Measurements from ENCODE around the gene YEATS4. TPM values are rescaled to one million over a fixed set of nuclear protein-coding genes. Genes with fewer than 3 reads are reported as not detected.

Gene YEATS4
- total RNA-seq, 1 donor from 2014 or later = 13.5 TPM

GRCh38 chr12:69324797-69325466 lies 34.6 kb upstream of the YEATS4 start:
- Mint-ChIP-seq H3K4me3 (ENCODE audit: unreplicated experiment) (no peak overlapping the region), H3K36me3 (ENCODE audit: low read depth) (peaks cover 5% of the 10 kb centered on the region), H3K9me3 (ENCODE audit: low read depth) (peaks cover 10% of the 10 kb centered on the region), H3K27me3 (ENCODE audit: low read depth) (peaks cover 64% of the 10 kb centered on the region), H3K4me1 (ENCODE audit: low read depth) (no peaks in the 10 kb centered on the region), H3K27ac (ENCODE audit: unreplicated experiment) (no peak overlapping the region)
- TF ChIP-seq, protein P1, sequence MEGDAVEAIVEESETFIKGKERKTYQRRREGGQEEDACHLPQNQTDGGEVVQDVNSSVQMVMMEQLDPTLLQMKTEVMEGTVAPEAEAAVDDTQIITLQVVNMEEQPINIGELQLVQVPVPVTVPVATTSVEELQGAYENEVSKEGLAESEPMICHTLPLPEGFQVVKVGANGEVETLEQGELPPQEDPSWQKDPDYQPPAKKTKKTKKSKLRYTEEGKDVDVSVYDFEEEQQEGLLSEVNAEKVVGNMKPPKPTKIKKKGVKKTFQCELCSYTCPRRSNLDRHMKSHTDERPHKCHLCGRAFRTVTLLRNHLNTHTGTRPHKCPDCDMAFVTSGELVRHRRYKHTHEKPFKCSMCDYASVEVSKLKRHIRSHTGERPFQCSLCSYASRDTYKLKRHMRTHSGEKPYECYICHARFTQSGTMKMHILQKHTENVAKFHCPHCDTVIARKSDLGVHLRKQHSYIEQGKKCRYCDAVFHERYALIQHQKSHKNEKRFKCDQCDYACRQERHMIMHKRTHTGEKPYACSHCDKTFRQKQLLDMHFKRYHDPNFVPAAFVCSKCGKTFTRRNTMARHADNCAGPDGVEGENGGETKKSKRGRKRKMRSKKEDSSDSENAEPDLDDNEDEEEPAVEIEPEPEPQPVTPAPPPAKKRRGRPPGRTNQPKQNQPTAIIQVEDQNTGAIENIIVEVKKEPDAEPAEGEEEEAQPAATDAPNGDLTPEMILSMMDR (IDR thresholded peaks at IDR 0.05) = no peak
- DNase-seq (ENCODE audit: low spot score) = no peak

- TF ChIP-seq, protein P1 (IDR thresholded peaks at IDR 0.05) = no peak
- DNase-seq (ENCODE audit: low spot score) = no peak
- H3K27me3 Mint-ChIP-seq (ENCODE audit: low read depth) = peaks cover 74% of the 10 kb centered on the region
- peaks cover 9% of the 10 kb centered on the region for H3K4me1 Mint-ChIP-seq (ENCODE audit: low read depth)
- H3K9me3 Mint-ChIP-seq (ENCODE audit: low read depth) = no peaks in the 10 kb centered on the region
- H3K4me3 Mint-ChIP-seq (ENCODE audit: unreplicated experiment) = no peak overlapping the region
- peaks cover 5% of the 10 kb centered on the region for H3K36me3 Mint-ChIP-seq (ENCODE audit: low read depth)
- no peak overlapping the region for H3K27ac Mint-ChIP-seq (ENCODE audit: unreplicated experiment)
These were observed 31.1 kb upstream of the YEATS4 start for GRCh38 chr12:69328426-69328825.

DNA sequence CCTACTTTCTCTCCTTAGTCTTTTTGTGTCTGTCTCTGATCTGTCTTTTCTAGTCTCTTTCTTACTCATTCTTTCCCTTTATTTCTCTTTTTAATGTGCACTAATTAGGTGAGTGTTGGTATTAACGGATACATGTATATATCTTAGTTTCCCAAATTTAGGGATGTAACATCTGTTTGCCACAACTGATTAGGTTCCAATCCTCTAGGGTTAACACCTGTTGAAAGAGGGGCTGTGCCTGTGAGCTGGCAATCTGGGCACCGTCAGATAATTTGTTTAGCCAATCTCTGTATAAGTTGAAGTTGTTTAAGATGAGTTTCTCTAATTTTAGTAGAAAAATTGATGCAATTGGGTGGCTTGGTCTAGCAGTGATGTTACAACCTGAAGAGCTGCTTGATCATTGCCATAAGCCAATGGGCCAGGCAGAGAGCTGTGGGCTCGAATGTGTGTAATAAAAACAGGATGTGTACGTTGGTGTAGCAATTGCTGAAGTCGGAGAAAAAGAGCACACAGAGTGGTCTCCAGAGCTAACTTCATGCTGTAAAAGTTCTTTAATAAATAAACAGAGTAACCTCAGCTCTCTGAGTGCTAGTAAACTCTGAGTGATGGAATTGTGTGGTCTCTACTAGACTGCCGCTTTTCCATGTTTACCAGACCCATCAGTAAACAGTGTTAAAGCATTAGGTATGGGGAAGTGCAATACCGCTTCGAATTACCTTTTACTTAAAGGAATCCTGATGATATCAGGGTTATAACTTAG lies 29.7 kb upstream of the YEATS4 start:
- no peak for DNase-seq (ENCODE audit: low spot score)
- no peaks in the 10 kb centered on the region for H3K9me3 Mint-ChIP-seq (ENCODE audit: low read depth)
- H3K4me1 Mint-ChIP-seq (ENCODE audit: low read depth) = peaks cover 9% of the 10 kb centered on the region
- H3K36me3 Mint-ChIP-seq (ENCODE audit: low read depth) = peaks cover 5% of the 10 kb centered on the region
- H3K27ac Mint-ChIP-seq (ENCODE audit: unreplicated experiment) = no peak overlapping the region
- H3K4me3 Mint-ChIP-seq (ENCODE audit: unreplicated experiment) = no peak overlapping the region
- peaks cover 66% of the 10 kb centered on the region for H3K27me3 Mint-ChIP-seq (ENCODE audit: low read depth)
- TF ChIP-seq, protein P1 (IDR thresholded peaks at IDR 0.05) = no peak

GRCh38 chr12:69330475-69331473 lies 28.8 kb upstream of the YEATS4 start:
- Mint-ChIP-seq H3K36me3 (ENCODE audit: low read depth) (peaks cover 5% of the 10 kb centered on the region), H3K4me1 (ENCODE audit: low read depth) (peaks cover 9% of the 10 kb centered on the region), H3K4me3 (ENCODE audit: unreplicated experiment) (peak overlapping the region; percentile 67), H3K27me3 (ENCODE audit: low read depth) (peaks cover 61% of the 10 kb centered on the region), H3K9me3 (ENCODE audit: low read depth) (no peaks in the 10 kb centered on the region), H3K27ac (ENCODE audit: unreplicated experiment) (no peak overlapping the region)
- no peak for DNase-seq (ENCODE audit: low spot score)
- TF ChIP-seq, protein P1 (IDR thresholded peaks at IDR 0.05) = no peak

DNA sequence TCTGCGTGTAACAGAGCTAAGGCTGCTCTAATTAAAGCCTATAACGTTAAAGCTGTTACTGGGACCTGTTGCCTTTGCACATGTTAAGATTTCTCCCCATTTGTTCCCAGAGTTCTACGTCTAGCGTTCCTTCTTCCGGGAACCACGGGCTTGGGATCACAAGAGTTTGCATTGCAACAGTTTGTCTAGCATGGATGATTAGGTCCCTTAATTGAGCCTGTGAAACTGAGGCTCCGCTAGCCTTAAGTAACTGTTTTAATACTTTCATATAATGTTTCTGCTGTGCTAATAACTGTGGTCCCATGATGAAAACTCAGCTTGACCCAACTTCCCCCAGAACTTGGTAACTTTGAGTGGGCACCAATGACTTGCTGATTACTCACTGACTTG lies 28.0 kb upstream of the YEATS4 start:
- no peak for DNase-seq (ENCODE audit: low spot score)
- Mint-ChIP-seq H3K9me3 (ENCODE audit: low read depth) (no peaks in the 10 kb centered on the region), H3K4me1 (ENCODE audit: low read depth) (peaks cover 9% of the 10 kb centered on the region), H3K27ac (ENCODE audit: unreplicated experiment) (no peak overlapping the region), H3K27me3 (ENCODE audit: low read depth) (peaks cover 58% of the 10 kb centered on the region), H3K4me3 (ENCODE audit: unreplicated experiment) (peak overlapping the region; percentile 67), H3K36me3 (ENCODE audit: low read depth) (peaks cover 5% of the 10 kb centered on the region)
- TF ChIP-seq, protein P1 (IDR thresholded peaks at IDR 0.05) = no peak
